ENCODE results near the gene INAFM2. TPM values are rescaled to one million over a fixed set of nuclear protein-coding genes. Genes with fewer than 3 reads are reported as not detected.

INAFM2 gene
- total and polyA plus RNA-seq, 2 experiments from 2014 or later, result 18.1 to 32.7 TPM

DNA sequence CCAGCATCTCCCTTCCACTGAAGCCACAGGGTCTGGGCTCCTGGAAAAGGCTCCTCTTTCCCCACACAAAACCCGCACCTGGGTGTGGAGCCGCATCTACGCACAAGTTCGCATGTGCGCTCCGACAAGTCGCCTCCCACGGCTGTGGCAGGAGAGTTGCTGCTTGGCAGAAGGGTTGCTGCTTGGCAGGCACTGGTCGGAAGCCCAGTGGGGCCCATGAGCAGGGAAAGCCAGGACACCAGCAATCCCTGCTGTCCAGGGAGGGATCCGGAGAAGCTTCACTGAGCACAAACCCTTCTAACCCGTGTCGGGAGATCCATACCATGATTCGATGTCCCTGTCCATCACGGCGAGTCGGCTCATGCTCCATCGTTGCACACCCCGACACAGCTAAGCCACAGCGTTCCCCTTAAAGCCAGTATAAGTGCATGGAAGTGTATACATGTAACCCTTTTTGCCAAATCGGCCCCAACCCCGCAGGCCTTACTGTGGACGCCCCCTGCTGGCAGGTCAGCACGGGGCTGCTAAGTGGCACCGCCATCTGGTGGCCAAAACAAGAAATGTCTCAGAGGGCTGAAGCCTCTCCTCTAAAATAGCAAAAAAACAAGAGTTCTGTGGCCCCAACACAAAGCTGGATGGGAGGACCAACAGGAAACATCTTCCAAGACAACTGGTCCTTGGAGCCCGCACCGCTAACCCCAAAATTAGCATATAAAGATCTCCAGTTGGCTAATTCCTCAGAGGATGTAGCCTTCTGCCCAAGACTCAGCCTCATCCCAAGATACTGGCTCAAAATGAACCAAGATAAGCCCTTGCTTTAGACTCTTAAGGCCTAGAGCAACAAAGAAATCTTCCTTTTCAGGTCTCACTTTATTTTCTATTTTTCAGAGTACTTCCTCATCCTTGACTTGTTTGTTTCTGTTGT lies 48.9 kb upstream of the INAFM2 start:
- H4K20me1 ChIP-seq (replicated peaks; ENCODE audit: insufficient read depth), result no peaks in the 10 kb centered on the region
- H3K4me1 ChIP-seq (ENCODE audit: insufficient read depth), result peaks cover 14% of the 10 kb centered on the region
- H3K27ac Mint-ChIP-seq, result no peak overlapping the region
- ATAC-seq (peak; percentile 41), DNase-seq (ENCODE audit: low spot score) (peak; percentile 96)
- no peaks in the 10 kb centered on the region for H3K9me3 Mint-ChIP-seq
- no peak overlapping the region for H3K27ac ChIP-seq (ENCODE audit: low read depth)
- peaks cover 14% of the 10 kb centered on the region for H3K27me3 ChIP-seq (ENCODE audit: insufficient read depth)
- no peaks in the 10 kb centered on the region for H3K9me2 ChIP-seq (ENCODE audit: insufficient read depth)
- no peak overlapping the region for H3K4me3 Mint-ChIP-seq
- no peaks in the 10 kb centered on the region for H3K36me3 ChIP-seq (ENCODE audit: insufficient read depth)
- peaks cover 32% of the 10 kb centered on the region for H3K27me3 Mint-ChIP-seq (ENCODE audit: insufficient read depth, low read depth, poor library complexity)
- 0 out of 2 replicates have a peak, but pooled peaks have one; percentile 10 for TF ChIP-seq ZNF331 (CRISPR knock-in tag; IDR thresholded peaks at IDR 0.05; ENCODE audit: low read depth)
- TF ChIP-seq NANOG (IDR thresholded peaks at IDR 0.05; ENCODE audit: borderline replicate concordance), result no peak
- TF ChIP-seq POLR2AphosphoS5 (IDR thresholded peaks at IDR 0.05; ENCODE audit: low read depth), result no peak
- TF ChIP-seq, protein P1, sequence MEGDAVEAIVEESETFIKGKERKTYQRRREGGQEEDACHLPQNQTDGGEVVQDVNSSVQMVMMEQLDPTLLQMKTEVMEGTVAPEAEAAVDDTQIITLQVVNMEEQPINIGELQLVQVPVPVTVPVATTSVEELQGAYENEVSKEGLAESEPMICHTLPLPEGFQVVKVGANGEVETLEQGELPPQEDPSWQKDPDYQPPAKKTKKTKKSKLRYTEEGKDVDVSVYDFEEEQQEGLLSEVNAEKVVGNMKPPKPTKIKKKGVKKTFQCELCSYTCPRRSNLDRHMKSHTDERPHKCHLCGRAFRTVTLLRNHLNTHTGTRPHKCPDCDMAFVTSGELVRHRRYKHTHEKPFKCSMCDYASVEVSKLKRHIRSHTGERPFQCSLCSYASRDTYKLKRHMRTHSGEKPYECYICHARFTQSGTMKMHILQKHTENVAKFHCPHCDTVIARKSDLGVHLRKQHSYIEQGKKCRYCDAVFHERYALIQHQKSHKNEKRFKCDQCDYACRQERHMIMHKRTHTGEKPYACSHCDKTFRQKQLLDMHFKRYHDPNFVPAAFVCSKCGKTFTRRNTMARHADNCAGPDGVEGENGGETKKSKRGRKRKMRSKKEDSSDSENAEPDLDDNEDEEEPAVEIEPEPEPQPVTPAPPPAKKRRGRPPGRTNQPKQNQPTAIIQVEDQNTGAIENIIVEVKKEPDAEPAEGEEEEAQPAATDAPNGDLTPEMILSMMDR (conservative IDR thresholded peaks at IDR 0.05; ENCODE audit: low read depth in 2 of 2), result peak; percentile 100
- peaks cover 4% of the 10 kb centered on the region; the same call in 1 of the 2 replicates for H3F3A ChIP-seq (replicated peaks; ENCODE audit: low read depth)
- H3K4me2 ChIP-seq, result no peak overlapping the region
- H2AFZ ChIP-seq, result no peak overlapping the region
- H3K36me3 Mint-ChIP-seq (ENCODE audit: low read depth), result no peaks in the 10 kb centered on the region; the same call in 2 of the 3 replicates
- H3K4me3 ChIP-seq, result no peak overlapping the region
- peaks cover 36% of the 10 kb centered on the region for H3K4me1 Mint-ChIP-seq
- H3K79me2 ChIP-seq (replicated peaks; ENCODE audit: insufficient read depth), result no peaks in the 10 kb centered on the region

DNA sequence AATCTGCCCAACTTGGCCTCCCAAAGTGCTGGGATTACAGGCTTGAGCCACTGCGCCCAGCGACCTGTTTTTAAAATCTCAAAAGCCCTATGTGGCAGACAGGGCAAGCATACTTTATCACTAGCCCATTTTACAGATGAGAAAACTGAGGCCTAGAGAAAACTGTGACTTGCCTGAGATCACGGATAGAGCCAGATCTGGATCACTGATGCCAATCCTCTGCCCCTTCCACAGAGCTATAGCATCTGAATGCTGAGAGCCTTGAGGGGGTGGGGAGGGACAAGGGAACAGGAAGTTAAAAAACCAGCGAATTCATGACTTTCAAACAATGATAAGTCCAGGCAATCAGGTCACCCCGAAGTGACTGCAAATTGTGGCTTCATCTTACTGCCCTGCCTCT lies 48.0 kb upstream of the INAFM2 start:
- no peak overlapping the region for H3K27ac Mint-ChIP-seq
- Histone ChIP-seq H3K4me2 (no peak overlapping the region), H3K9me2 (ENCODE audit: insufficient read depth) (no peaks in the 10 kb centered on the region), H3K27ac (ENCODE audit: low read depth) (no peak overlapping the region), H3K4me3 (no peak overlapping the region), H3K4me1 (ENCODE audit: insufficient read depth) (peaks cover 19% of the 10 kb centered on the region), H3F3A (replicated peaks; ENCODE audit: low read depth) (peaks cover 10% of the 10 kb centered on the region), H3K36me3 (ENCODE audit: insufficient read depth) (no peaks in the 10 kb centered on the region), H2AFZ (no peak overlapping the region), H3K27me3 (ENCODE audit: insufficient read depth) (peaks cover 23% of the 10 kb centered on the region), H4K20me1 (replicated peaks; ENCODE audit: insufficient read depth) (no peaks in the 10 kb centered on the region), H3K79me2 (replicated peaks; ENCODE audit: insufficient read depth) (no peaks in the 10 kb centered on the region)
- H3K4me1 Mint-ChIP-seq, result peaks cover 41% of the 10 kb centered on the region
- H3K27me3 Mint-ChIP-seq (ENCODE audit: insufficient read depth, low read depth, poor library complexity), result peaks cover 40% of the 10 kb centered on the region
- no peaks in the 10 kb centered on the region; the same call in 2 of the 3 replicates for H3K36me3 Mint-ChIP-seq (ENCODE audit: low read depth)
- H3K4me3 Mint-ChIP-seq, result no peak overlapping the region
- DNase-seq (ENCODE audit: low spot score), result no peak
- H3K9me3 Mint-ChIP-seq, result no peaks in the 10 kb centered on the region
- ATAC-seq, result no peak
- TF ChIP-seq JUNB (IDR thresholded peaks at IDR 0.05; ENCODE audit: unreplicated experiment) (no peak), NANOG (IDR thresholded peaks at IDR 0.05; ENCODE audit: borderline replicate concordance) (no peak), EZH2 (IDR thresholded peaks at IDR 0.05; ENCODE audit: low read depth, unreplicated experiment) (no peak), ZNF331 (CRISPR knock-in tag; IDR thresholded peaks at IDR 0.05; ENCODE audit: low read depth) (no peak), POLR2AphosphoS5 (IDR thresholded peaks at IDR 0.05; ENCODE audit: low read depth) (no peak), STAT1 (IDR thresholded peaks at IDR 0.05; ENCODE audit: unreplicated experiment) (no peak)
- TF ChIP-seq, protein P2, sequence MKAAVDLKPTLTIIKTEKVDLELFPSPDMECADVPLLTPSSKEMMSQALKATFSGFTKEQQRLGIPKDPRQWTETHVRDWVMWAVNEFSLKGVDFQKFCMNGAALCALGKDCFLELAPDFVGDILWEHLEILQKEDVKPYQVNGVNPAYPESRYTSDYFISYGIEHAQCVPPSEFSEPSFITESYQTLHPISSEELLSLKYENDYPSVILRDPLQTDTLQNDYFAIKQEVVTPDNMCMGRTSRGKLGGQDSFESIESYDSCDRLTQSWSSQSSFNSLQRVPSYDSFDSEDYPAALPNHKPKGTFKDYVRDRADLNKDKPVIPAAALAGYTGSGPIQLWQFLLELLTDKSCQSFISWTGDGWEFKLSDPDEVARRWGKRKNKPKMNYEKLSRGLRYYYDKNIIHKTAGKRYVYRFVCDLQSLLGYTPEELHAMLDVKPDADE (IDR thresholded peaks at IDR 0.05), result no peak
- TF ChIP-seq, protein P3, sequence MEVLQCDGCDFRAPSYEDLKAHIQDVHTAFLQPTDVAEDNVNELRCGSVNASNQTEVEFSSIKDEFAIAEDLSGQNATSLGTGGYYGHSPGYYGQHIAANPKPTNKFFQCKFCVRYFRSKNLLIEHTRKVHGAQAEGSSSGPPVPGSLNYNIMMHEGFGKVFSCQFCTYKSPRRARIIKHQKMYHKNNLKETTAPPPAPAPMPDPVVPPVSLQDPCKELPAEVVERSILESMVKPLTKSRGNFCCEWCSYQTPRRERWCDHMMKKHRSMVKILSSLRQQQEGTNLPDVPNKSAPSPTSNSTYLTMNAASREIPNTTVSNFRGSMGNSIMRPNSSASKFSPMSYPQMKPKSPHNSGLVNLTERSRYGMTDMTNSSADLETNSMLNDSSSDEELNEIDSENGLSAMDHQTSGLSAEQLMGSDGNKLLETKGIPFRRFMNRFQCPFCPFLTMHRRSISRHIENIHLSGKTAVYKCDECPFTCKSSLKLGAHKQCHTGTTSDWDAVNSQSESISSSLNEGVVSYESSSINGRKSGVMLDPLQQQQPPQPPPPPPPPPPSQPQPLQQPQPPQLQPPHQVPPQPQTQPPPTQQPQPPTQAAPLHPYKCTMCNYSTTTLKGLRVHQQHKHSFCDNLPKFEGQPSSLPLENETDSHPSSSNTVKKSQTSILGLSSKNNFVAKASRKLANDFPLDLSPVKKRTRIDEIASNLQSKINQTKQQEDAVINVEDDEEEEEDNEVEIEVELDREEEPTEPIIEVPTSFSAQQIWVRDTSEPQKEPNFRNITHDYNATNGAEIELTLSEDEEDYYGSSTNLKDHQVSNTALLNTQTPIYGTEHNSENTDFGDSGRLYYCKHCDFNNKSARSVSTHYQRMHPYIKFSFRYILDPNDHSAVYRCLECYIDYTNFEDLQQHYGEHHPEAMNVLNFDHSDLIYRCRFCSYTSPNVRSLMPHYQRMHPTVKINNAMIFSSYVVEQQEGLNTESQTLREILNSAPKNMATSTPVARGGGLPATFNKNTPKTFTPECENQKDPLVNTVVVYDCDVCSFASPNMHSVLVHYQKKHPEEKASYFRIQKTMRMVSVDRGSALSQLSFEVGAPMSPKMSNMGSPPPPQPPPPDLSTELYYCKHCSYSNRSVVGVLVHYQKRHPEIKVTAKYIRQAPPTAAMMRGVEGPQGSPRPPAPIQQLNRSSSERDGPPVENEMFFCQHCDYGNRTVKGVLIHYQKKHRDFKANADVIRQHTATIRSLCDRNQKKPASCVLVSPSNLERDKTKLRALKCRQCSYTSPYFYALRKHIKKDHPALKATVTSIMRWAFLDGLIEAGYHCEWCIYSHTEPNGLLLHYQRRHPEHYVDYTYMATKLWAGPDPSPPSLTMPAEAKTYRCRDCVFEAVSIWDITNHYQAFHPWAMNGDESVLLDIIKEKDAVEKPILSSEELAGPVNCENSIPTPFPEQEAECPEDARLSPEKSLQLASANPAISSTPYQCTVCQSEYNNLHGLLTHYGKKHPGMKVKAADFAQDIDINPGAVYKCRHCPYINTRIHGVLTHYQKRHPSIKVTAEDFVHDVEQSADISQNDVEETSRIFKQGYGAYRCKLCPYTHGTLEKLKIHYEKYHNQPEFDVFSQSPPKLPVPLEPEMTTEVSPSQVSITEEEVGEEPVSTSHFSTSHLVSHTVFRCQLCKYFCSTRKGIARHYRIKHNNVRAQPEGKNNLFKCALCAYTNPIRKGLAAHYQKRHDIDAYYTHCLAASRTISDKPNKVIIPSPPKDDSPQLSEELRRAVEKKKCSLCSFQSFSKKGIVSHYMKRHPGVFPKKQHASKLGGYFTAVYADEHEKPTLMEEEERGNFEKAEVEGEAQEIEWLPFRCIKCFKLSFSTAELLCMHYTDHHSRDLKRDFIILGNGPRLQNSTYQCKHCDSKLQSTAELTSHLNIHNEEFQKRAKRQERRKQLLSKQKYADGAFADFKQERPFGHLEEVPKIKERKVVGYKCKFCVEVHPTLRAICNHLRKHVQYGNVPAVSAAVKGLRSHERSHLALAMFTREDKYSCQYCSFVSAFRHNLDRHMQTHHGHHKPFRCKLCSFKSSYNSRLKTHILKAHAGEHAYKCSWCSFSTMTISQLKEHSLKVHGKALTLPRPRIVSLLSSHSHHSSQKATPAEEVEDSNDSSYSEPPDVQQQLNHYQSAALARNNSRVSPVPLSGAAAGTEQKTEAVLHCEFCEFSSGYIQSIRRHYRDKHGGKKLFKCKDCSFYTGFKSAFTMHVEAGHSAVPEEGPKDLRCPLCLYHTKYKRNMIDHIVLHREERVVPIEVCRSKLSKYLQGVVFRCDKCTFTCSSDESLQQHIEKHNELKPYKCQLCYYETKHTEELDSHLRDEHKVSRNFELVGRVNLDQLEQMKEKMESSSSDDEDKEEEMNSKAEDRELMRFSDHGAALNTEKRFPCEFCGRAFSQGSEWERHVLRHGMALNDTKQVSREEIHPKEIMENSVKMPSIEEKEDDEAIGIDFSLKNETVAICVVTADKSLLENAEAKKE (CRISPR knock-in tag; IDR thresholded peaks at IDR 0.05), result no peak

Data from GM23338 (cell line).